Hypothalamus (tissue), 51 donors: ENCODE data around the gene TRIP10.
A peak's percentile ranks its signal among the peaks of the same experiment; 100 is the strongest.
"Not testable (repeated sequence)": the region's sequence is repeated elsewhere in the genome, so short reads cannot be mapped to it uniquely, and the experiment has no call there.

Experiments used
- DNase-seq, 51 donors: peaks; one replicate each; lab custom pipeline; 2025; lab: John Stamatoyannopoulos, UW

The TRIP10 gene

DNA sequence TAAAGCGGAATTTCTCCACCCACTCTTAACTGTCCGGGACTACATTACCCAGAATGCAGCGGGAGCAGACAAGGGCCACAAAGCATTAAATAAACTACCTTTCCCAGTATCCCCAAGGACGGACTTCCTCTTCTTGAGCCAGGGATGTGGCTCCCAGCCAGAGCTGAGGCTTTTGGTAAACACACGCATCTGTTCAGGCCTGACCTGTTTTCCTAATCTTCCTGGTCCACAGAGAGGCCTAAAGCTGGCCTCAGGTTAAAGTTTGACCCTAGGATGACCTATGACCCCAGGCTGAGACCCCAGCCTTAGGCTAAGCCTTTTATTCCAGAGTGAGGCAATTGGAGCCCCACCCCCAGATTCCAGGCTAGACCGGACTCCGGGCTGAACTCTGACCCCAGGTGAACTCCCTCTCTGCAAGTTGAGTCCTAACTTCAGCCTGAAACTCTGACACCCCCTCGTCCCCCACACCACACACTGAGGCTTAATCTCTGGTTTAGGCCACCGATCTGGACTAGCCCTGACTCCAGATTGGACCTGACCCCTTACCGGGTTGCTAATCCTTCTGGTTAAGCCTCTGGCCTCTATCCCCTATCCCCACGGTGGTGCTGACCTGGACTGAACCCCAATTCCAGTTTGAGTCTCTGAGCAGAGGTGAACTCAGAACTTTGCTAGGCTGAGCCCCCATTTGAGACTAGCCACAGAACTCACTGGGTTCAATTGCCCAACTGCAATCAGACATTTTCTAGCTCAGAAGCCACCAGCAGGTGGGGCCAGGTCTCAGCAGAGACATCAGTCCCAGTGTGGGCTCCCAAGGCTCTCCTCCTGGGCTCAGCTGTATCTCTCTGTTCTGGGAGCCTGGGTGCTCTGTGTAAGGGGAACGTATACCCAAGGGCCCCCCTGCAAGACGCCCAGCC lies 1.4 kb upstream of the TRIP10 start:
- DNase-seq: peak in 47 of 51 donors; percentile 21 to 100 (median 83)

DNA sequence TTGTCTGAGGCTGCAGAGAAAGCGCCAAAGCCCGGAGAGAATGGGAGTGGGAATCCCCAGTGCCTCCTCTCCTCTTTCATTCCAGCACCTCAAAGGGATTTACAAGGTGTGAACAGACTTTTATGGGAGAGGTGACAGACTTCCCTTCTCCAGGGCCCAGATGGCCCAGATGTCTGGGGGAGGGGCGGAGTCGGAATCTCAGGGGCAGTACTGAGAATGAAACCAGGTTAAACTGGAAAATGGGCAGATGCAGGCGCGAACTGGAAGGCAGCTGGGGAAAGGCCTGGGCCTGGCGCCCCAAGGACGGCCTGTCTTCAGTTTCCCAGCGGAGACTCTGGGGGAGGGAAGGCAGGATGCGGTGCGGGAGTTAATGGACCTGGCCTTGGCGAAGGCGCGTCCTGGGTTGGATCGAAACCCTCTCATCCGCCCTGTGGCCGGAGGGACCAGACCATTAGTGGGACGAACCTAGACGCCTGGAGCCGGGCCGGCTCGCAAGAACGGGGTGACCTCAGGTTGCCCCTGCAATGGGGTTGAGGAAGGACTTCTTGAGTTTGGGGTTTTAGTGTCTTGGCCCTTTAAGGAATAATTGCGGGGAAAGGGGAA lies 592 bp upstream of the TRIP10 start:
- DNase-seq: peak in 5 of 51 donors; percentile 20 to 41 (median 29)

DNA sequence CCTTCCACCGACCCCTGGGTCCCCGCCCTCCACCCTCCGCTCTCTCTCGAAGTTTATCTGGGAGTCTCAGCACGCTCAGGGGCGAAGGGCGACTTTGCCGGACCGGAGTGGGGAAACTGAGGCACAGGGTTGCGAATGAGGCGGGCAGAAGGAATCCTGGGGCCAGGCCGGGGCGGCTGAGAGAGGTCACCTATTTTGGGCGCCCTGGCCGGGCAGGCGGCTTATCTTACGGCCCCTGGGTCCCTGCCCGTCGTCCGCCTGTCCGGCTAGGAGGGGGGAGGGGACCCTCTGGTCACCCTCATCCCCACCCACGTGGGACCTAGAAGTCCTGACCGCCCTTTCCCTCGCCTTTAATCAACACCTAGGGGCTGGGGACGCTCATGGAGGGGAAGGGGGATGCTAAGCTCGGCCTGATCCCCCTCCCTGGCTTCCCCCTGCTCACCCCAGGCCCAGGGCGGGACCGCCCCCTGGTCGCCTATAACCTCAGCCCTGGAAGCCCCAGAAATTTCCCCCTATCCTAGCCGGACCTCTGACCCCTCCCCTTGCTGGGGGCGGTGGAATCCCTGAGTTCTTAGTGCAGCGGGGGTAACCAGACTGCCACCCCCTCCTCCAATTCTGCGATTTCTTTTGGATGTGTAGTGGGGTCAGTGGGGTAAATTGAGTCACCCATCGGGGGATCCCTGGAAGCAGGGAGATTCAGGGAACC lies 556 bp downstream of the TRIP10 start:
- DNase-seq: no peak

DNA sequence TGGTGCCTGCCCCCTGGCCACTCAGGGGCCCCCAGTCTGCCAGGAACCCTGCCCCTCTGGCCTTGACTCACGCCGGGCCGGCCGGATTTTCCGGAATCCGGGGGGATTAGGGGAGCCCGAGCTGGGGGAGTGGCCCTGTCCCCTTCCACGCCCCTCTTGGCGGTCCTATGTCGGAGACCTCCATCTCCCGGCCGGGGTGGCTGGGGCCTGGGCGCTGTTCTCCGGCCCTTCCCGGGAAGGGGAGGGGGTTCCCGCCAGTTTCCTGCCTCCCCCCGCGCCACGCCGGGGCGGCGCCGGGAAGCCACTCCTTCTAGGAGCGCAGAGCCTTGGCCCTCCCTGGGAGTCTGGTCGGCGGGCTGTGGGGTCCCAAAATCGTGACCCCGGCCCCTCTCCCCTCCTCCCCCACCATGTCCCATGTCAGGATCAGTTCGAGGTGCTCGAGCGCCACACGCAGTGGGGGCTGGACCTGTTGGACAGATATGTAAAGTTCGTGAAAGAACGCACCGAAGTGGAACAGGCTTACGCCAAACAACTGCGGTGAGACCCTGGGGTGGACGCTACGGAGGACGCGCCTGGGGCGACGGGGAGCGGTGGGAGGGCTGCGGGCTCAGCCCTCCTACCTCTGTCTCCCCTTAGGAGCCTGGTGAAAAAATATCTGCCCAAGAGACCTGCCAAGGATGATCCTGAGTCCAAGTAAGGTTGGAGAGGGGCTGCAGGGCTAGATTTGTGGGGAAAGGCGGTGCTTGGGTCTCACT lies 1.3 kb downstream of the TRIP10 start:
- DNase-seq: peak in 7 of 51 donors; percentile 12 to 33 (median 17)

DNA sequence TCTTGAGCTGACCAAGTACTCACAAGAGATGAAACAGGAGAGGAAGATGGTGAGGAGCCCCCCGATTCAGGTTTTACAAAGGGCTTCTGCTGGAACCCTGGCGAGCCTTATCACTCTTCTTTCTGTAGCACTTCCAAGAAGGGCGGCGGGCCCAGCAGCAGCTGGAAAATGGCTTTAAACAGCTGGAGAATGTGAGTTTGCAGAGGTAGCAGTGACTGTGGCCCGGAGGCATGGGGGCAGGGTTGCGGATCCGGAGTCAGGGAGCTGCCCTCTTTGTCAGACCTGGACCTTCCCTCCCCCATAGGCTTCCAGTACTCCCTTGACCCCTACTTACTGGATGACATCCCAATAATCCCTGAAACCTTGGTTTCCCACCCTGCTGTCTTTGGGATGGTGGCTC lies 3.6 kb downstream of the TRIP10 start:
- DNase-seq: no peak

DNA sequence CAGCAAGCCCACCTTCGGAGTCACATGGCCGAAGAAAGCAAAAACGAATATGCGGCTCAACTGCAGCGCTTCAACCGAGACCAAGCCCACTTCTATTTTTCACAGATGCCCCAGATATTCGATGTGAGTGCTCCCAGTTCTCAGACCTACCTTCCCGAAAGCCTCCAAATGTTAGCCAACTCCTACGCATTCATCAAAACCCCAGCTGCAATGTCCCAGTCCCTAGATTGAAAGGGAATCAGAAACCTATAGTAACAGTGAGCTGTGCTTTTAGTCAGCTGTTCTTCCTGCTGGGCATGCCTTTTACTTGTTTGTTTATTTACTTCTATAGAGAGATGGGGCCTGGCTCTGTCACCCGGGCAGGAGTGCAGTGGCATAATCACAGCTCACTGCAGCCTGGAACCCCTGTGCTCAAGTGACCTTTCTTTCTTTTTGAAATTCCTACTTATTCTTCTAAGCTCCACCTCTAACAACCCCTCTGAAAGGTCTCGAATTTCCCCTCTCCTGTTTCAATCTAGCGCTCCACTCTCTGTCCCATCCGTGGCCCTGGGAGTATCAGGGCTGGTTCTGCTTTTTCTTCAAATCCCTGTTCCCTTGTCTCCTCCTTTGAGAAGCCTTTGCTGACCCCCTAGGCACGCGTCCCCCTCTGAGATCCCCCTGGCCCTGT lies 4.4 kb downstream of the TRIP10 start:
- no peak for DNase-seq

DNA sequence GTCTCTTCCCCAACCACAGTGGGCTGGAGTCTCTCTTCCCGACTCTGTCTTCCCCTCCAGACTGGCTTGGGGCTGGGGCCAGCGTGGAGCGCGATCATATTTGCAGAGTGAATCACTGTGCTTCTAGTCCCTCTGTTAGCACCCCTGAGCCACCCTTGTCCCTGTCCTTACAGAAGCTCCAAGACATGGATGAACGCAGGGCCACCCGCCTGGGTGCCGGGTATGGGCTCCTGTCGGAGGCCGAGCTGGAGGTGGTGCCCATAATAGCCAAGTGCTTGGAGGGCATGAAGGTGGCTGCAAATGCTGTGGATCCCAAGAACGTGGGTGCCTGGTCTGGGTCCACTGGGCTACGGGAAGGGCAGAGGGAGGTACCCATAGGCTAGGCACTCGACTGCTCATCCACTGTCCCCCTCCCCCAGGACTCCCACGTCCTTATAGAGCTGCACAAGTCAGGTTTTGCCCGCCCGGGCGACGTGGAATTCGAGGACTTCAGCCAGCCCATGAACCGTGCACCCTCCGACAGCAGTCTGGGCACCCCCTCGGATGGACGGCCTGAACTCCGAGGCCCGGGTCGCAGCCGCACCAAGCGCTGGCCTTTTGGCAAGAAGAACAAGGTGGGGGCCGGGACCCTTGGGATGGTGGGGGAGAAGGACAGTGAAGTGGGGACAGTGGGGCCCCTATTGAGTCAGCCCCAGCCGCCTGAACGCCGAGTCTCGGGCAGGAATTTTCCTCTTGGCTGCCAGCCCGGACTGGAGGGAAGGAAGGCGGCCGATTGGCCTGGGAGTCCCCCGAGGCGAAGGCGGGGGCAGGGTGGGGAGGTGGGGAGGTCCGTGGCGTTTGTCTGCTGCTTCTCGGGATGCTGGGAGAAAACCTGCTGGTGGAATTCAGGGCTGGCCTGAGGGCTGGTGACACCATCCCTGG lies 5.2 kb downstream of the TRIP10 start:
- peak in 43 of 51 donors; percentile 3 to 83 (median 58) for DNase-seq

DNA sequence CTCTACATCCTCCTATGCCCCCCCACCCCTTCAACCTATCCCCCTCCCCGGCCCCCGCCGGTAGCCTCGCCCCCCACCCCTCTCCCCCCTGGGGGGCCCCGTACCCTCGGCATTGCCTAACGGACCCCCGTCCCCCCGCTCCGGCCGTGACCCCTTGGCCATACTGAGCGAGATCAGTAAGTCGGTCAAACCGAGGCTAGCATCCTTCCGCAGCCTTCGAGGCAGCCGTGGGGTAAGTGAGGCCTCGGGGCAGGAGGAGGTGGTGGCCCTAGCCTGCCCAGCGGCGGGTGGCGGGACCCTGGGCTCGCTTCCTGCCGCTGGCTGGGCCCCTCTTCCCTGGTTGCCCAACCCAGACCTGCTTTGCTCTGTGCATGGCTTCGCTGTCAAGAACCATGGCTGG lies 6.5 kb downstream of the TRIP10 start:
- DNase-seq: no peak

DNA sequence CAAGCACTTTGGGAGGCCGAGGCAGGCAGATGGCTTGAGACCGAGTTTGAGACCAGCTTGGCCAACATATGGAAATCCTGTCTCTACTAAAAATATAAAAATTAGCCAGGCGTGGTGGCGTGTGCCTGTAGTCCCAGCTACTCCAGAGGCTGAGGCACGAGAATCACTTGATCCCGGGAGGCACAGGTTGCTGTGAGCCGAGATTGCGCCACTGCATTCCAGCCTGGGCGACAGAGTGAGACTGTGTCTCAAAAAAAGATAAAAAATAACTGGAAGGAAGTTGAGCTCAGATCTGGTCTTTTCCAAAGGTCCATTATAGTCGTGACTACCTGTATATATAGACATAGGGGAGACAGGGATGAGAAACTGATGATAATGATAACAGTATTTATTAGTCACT lies 9.1 kb downstream of the TRIP10 start:
- not testable (repeated sequence) for DNase-seq

DNA sequence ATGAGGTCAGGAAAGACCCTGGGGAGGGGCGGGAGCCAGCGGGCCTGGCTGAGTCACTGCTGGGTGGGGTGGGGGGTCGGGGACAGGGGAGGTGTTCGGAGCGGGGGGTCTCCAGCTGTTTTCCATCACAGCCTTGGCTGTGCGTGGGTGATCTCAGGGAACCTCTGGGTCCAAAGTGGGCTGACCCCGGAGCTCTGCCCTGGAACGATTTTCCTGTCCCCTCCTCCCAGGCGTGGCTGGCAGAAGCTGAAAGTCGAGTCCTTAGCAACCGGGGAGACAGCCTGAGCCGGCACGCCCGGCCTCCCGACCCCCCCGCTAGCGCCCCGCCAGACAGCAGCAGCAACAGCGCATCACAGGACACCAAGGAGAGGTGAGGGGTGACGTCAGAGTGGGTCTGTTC lies 10.6 kb downstream of the TRIP10 start:
- no peak for DNase-seq

DNA sequence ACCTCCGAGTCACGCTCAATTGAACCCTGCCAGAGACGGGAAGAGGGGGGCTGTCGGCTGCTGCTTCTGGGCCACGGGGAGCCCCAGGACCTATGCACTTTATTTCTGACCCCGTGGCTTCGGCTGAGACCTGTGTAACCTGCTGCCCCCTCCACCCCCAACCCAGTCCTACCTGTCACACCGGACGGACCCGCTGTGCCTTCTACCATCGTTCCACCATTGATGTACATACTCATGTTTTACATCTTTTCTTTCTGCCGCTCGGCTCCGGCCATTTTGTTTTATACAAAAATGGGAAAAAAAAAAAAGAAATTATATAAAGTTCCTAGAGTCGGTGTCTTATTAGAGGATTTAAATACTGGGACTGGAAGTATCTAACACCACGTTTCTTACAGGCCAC lies 11.7 kb downstream of the TRIP10 start:
- DNase-seq: no peak

DNA sequence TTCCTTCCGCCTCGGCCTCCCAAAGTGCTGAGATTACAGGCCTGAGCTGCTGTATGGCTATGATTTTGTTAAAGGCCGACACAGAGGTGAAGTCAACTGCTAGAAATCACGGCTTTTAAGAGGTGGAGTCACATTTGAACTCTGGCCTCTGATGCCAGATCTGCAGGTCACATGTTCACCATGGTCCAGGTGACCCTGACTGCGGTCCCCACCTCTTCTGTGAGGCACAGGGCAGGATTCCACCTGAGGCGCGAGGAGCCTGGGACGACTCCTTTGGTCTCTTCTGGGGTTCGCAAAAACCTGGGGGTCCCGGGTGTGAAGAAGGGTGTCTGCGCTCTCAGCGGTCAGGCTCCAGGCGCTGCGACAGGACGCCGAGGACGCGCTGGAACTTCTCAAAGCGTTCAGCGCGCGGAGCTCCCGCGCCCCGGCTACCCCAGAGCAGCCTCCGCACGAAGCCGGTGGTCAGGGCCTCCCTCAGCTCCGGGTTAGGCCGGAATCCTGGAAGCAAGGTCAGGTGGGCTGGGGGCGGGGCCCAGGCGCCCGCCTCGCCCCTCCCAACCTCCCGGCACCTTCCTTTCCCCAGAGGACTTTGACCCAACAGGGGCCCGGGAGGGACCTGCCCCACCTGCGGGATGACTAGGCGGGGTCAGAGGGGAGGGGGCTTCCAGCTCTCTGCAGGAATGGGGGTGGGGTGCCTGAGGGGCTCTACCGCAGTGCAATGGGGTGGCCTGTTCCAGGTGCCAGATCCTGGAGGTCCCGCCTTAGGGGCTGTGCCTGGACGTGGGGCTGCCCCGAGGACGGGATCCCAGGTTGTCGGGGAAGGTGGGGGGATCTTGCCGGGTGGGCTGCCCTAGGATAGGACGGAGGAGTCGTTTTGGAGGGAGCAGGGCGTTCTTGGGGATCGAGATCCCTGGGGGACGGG lies 13.0 kb downstream of the TRIP10 start:
- no peak for DNase-seq

DNA sequence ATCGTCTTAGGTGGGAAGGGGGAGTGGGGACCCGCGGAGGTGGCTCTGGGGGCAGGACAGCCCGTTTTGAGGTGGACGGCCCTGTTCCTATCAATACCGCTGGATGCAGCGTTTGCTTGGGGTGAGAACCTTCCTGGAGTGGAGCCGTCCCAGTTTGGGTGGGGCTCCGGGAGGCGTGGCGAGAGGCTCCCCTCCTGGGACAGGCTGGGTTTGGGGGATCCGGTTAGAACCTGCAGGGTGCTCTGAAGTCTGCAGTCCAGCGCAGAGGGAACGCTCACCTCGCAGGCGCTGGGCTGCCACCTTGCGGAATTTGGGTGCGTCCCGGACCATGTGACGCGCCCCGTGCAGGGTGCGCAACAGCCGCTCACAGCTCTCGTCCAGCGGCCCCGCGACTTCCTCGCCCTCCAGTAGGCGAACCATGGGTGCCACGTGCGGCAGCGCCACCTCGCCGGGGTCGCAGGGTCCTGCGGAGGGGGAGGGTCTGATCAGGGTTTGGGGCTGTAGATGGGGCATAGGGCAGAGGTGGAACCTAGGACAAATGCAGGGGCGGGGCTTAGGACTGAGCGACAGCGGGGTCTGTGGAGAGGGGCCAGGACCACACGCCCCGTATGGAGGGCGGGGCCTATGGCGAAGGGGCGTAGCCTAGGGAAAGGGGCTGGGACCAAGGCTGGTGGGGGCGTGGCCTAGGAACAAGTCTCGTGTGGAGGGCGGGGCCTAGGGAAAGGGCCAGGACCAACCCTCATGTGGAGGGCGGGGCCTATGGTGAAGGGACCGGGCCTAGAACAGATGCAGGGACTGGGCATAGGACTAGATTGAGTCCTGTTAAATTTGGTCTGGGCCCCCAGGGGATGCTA lies 13.9 kb downstream of the TRIP10 start:
- DNase-seq: peak in 8 of 51 donors; percentile 2 to 31 (median 16)

DNA sequence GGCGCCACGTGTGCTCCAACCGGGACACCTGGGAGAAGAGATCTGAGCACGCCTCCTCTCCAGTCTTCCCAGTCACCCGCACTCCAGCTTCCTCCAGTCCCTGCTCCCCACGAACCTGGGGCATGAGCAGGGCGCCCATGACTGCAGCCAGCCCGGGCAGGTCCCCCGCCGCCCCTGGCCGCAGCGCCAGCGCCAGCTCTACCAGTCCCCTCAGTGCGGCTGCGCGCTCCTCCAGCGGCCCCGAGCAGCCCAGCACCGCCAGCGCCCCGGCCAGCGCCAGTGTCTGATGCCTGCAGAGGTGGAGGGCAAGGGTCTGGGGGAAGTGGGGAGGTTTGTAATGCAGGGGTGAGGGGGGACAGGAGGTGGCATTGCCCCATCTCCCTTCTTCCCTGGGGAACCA lies 14.7 kb downstream of the TRIP10 start:
- DNase-seq: no peak

DNA sequence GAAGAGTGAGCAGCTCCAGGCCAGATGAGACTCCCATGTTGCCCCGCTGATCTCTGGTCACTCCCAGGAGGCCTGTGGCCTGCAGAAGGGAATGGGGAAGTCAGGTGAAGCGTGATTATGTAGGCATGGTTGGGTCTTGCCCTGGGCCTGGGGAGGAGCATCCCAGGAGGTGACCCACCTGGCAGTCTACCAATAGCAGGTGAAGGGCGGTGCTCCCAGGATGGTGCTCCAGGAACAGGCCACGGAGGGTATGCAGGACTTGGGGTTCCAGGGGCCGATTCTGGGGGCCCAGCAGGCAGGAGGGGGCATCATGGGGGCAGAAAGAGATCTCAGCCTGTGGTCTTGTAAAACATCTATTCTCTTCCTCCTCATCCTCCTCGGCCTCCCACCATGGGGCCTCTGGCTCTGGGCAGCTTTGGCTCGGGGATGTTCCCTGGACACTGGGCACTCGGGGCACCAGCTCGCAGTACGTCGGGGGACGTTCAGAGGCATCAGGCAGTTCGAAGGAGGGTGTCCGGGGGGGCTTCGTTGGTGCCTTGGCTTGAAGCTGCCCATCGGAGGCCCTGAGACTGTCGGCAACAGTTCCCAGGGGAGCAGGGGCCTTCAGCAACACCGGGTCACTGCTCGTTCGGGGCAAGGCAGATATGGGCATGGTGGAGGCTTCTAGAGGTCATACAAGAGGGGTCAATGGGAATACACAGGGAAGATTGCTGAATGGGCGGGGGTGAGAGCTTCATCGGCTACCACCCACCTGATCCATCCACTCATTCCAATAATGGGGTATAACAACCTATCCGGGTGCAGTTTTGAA lies 15.4 kb downstream of the TRIP10 start:
- DNase-seq: no peak

DNA sequence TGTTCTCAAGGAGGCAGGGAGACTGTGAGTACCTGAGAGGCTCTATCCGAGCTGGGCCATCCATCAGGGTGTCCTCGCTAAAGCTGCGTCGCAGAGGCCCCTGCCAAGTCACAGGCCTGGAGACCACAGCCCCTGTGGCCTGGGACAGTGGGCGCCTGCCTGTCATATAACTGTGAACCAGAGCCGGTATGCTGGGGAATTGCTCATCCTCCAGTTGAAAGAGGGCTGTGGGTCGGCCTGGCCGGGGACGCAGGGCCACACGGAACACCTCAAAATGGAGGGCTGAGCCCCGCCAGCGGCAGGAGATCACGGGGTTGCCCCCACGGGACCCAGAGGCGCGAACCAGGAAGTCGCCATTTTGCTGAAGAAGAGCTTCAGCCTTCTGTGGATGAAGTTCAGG lies 21.1 kb downstream of the TRIP10 start:
- no peak for DNase-seq
